Right kidney (tissue), 9 donors: ENCODE data around the gene WDR41.
"Not testable (repeated sequence)": the region's sequence is repeated elsewhere in the genome, so short reads cannot be mapped to it uniquely, and the experiment has no call there.

Experiments used
- DNase-seq: peaks from one replicate; pipeline ENCODE4 v3.0.0-alpha.2; 2016
- long read RNA-seq, 8 donors: transcript quantifications; one replicate each; lab custom pipeline, GENCODE V29; 2026

The WDR41 gene, protein sequence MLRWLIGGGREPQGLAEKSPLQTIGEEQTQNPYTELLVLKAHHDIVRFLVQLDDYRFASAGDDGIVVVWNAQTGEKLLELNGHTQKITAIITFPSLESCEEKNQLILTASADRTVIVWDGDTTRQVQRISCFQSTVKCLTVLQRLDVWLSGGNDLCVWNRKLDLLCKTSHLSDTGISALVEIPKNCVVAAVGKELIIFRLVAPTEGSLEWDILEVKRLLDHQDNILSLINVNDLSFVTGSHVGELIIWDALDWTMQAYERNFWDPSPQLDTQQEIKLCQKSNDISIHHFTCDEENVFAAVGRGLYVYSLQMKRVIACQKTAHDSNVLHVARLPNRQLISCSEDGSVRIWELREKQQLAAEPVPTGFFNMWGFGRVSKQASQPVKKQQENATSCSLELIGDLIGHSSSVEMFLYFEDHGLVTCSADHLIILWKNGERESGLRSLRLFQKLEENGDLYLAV
- long read RNA-seq, donor 1, transcript WDR41-201 (13 exons, 3,958 nt) = major isoform, 9 of 17 reads
- long read RNA-seq, donor 1, partial matches to known transcripts = 6 of 17 reads
- long read RNA-seq, donor 1, other reads (novel, unspliced or antisense) = 0 of 17 reads
- long read RNA-seq, donor 2, partial matches to known transcripts = 0 of 2 reads
- long read RNA-seq, donor 2, other reads (novel, unspliced or antisense) = 0 of 2 reads
- long read RNA-seq, donor 3, partial matches to known transcripts = 0 of 3 reads
- long read RNA-seq, donor 3, other reads (novel, unspliced or antisense) = 0 of 3 reads
- long read RNA-seq, donor 4, transcript WDR41-201 (13 exons, 3,958 nt) = major isoform, 6 of 7 reads
- long read RNA-seq, donor 4, partial matches to known transcripts = 0 of 7 reads
- long read RNA-seq, donor 4, other reads (novel, unspliced or antisense) = 0 of 7 reads
- long read RNA-seq, donor 5, transcript WDR41-201 (13 exons, 3,958 nt) = major isoform, 9 of 10 reads
- long read RNA-seq, donor 5, partial matches to known transcripts = 0 of 10 reads
- long read RNA-seq, donor 5, other reads (novel, unspliced or antisense) = 0 of 10 reads
- long read RNA-seq, donor 6, transcript WDR41-201 (13 exons, 3,958 nt) = major isoform, 6 of 7 reads
- long read RNA-seq, donor 6, partial matches to known transcripts = 0 of 7 reads
- long read RNA-seq, donor 6, other reads (novel, unspliced or antisense) = 0 of 7 reads
- long read RNA-seq, donor 7, transcript WDR41-201 (13 exons, 3,958 nt) = major isoform, 9 of 15 reads
- long read RNA-seq, donor 7, partial matches to known transcripts = 6 of 15 reads
- long read RNA-seq, donor 7, other reads (novel, unspliced or antisense) = 0 of 15 reads
- long read RNA-seq, donor 8, transcript WDR41-201 (13 exons, 3,958 nt) = major isoform, 6 of 7 reads
- long read RNA-seq, donor 8, partial matches to known transcripts = 0 of 7 reads
- long read RNA-seq, donor 8, other reads (novel, unspliced or antisense) = 0 of 7 reads

DNA sequence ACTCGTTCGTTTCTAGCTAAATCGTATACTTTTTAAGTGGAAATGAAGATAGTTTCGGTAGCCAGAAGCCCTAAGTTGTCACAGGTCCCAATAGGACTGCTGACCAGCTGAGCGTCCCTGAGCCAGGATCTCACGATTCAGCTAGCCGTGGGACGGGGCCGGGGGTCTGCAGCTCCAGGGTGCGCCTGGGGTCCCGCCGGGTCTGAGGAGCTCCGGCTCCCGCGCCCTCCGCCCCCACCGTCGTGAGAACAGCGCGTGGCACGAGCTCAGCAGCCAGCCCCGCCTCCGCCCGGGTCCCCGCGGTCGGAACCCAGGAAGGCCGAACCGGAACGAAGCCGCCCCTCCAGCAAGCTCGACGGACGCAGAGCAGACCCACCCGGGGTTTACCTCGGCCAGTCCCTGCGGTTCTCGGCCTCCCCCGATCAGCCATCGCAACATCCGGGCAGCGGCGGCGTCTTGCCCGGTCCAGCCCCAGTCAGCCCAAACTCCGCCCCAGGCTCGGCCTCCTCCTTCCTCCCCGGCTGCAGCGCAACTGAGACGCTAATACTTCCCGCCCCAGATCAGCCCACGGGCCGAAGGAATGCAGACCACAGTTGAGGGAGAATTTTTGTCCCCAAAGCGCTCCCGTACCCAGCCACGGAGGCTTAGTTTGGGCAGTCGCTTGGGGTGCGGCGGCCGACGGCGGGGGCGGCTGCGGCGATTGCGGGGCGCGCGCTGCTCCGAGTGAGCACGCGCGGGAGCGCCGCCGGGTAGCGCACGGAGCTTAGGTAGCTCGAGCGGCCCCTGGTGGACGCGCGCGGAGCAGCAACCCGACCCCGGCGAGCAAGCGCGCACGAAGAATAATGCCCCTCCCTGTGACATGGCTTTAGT lies at the start of gene WDR41:
Gene WDR41, minus strand, starts transcription at position 534 of the 870 bp plus-strand sequence. Its CDS starts 96 bp downstream, at position 438.
- peak; percentile 100 for DNase-seq

DNA sequence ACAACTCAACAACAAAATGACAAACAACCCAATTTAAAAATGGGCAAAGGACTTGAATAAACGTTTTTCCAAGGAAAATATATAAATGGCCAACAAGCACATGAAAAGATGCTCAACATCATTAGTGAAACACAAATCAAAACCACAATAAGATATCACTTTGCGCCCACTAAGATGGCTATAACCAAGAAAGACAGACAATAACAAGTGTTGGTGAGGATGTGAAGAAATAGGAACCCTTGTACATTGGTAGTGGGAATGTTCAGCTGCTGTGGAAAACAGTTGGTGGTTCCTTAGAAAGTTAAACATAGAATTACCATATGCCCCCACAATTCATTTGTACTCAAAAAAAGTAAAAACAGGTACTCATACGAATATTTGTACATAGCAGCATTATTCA lies 39.2 kb upstream of the WDR41 start:
- DNase-seq = no peak

GRCh38 chr5:77518304-77518703 lies 26.2 kb upstream of the WDR41 start:
- DNase-seq = no peak

GRCh38 chr5:77514457-77514856 lies 22.3 kb upstream of the WDR41 start:
- no peak for DNase-seq

DNA sequence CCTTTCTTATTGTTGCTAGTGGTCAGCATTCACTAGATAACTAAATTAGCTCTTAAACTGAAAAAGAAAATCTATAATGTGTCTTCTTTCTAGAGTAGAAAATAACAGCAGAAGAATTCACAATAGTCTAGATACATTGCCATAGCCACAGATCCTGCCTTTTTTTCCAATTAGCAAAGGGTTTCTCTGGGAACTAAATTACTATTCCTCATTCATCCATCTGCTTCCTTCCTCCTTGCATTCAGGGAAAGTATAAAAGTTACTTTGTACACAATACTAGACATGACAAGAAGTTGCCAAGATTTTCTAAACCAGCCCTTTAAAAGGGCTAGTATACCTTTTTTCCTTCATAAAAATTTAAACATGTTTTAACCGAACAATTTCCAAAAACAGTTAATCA lies 21.2 kb upstream of the WDR41 start:
- no peak for DNase-seq

DNA sequence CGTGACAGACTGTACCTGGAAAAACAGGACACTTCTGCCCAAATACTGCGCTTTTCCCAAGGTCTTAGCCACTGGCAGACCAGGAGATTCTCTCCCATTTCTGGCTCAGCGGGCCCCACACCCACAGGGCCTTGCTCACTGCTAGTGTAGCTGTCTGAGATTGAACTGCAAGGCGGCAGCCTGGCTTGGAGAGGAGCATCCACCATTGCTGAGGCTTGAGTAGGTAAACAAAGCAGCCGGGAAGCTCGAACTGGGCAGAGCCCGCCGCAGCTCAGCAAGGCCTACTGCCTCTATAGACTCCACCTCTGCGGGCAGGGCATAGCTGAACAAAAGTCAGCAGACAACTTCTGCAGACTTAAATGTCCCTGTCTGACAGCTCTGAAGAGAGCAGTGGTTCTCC lies 9.0 kb upstream of the WDR41 start:
- not testable (repeated sequence) for DNase-seq

DNA sequence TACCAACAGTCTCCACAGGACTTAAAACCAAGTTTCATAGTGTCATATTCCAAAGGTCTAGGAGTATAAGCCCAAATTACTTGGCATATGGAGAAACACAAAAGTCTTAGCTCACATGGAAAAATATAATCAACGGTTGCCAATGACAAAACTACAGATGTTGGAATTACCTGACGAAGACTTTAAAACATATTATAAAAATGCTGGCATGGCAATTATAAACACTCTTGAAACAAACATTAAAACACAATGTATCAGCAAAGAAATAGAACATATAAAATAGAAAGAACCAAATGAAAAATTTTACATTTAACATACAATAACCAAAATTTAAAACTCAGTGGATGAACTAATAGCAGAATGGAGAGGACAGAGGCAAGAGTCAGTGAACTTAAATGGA lies 7.9 kb upstream of the WDR41 start:
- DNase-seq = no peak

DNA sequence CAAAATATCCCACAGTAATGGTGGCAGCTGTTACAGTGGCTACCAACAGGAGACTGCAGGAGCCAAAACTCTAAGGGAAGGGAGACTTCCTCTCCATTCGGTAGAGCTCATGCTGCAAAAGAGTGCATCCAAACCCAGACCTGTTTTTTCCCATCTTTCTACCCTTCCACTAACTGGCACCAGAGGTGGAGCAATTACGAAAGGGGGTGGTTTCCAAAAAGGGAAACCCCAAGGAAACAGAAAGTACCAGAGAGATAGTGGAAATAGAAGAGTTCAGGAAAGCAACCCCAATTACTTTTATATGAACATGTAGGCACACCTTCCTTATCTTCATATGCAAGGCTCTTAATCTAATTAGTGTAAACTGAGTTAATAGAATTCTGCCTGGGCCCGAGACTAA lies 7.3 kb upstream of the WDR41 start:
- no peak for DNase-seq

- no peak for DNase-seq
Measured at GRCh38 chr5:77498952-77499351, 6.8 kb upstream of the WDR41 start.

DNA sequence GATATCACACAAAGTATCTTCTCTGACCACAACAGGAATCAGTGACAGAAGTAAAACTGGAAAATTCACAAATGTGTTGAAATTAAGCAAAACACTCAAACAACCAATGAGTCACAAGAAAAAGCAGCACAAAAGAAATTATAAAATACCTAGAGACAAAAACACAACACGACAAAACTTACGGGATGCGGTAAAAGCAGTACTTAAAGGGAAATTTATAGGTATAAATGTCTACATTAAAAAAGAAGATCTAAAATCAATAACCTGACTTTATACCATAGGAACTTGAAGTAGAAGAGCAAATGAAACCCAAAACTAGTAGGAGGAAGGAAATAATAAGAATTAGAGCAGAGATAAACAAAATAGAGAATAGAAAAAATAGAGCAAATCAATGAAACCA lies 2.8 kb upstream of the WDR41 start:
- DNase-seq = no peak

- no peak for DNase-seq
Measured at GRCh38 chr5:77492653-77493000, 511 bp upstream of the WDR41 start.

- peak; percentile 21 for DNase-seq
Measured at GRCh38 chr5:77490741-77491344, 1.3 kb downstream of the WDR41 start.

- no peak for DNase-seq
Measured at GRCh38 chr5:77486344-77486962, 5.7 kb downstream of the WDR41 start.

DNA sequence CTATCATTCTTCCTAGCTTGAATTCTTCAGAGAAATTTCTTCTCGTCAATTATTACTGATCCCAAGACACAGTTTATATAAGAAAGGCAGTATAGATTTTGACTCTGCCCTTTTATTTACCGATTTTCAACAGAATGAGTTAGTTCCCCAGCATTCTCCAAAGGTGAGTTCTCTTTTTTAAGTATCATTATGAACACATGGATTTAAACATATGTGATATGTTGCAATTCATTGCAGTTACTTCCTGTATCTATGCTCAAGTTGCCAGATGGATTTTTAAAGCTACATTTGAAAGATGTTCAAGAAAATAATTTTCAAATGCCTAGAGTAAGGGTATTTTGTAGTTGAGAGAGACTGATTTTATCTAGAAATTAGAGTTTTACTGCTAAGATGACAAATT lies 8.4 kb downstream of the WDR41 start:
- no peak for DNase-seq

DNA sequence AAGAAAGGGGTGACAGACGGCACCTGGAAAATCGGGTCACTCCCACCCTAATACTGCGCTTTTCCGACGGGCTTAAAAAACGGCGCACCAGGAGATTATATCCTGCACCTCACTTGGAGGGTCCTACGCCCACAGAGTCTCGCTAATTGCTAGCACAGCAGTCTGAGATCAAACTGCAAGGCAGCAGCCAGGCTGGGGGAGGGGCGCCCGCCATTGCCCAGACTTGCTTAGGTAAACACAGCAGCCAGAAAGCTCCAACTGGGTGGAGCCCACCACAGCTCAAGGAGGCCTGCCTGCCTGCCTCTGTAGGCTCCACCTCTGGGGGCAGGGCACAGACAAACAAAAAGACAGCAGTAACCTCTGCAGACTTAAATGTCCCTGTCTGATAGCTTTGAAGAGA lies 17.1 kb downstream of the WDR41 start:
- DNase-seq = not testable (repeated sequence)

GRCh38 chr5:77468875-77469274 lies 23.2 kb downstream of the WDR41 start:
- not testable (repeated sequence) for DNase-seq

DNA sequence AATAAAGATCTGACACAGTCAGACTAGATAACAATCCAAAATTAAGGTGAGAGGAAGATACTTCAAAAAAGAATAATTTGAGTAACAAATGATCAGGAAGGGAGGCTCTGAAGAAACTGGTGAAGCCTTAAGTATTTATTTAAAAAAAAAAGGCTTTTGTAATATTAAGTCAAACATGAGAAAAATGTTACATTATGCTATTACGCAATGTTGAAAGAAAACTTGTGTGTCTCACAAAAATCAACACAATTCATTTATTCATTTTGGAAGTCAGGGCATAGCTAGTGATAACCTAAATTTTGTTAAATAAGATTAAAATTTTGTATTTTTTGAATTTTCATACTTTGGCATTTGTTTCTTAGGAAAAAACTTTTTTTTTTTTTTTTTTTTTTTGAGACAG lies 28.2 kb downstream of the WDR41 start:
- DNase-seq = no peak

GRCh38 chr5:77461287-77461686 lies 30.8 kb downstream of the WDR41 start:
- DNase-seq = no peak

- no peak for DNase-seq
Measured at GRCh38 chr5:77454123-77454522, 38.0 kb downstream of the WDR41 start.

- no peak for DNase-seq
Measured at GRCh38 chr5:77452351-77452750, 39.8 kb downstream of the WDR41 start.
